Measurements from ENCODE around the gene MEIOSIN.
"Not testable (repeated sequence)": the region's sequence is repeated elsewhere in the genome, so short reads cannot be mapped to it uniquely, and the experiment has no call there.

The MEIOSIN gene

DNA sequence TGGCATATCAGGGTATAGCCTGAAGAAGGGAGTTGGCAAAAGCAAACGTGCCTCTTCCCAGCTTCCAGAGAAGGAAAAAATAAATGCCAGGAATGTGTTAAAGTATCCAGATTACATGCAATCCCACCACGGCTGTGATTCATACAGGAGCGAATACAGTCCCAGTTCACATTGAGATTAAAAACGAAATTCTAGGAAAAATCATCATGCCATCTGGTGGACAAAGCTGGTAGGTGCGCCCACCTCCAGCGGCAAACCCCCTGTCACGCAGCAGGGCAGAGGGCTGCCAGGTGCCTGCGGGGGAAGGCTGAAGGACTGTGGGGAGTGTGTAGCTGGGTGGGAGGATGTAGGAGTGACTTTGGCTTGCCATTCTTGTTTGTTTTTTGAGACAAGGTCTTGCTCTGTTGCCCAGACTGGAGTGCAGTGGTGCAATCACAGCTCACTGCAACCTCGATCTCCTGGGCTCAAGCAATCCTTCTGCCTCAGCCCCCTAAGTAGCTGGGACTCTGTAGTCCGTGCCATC, 65.8 kb downstream of the MEIOSIN start:
- DNase-seq (ENCODE audit: low read depth in 2 of 2): peak; percentile 19 to 39

DNA sequence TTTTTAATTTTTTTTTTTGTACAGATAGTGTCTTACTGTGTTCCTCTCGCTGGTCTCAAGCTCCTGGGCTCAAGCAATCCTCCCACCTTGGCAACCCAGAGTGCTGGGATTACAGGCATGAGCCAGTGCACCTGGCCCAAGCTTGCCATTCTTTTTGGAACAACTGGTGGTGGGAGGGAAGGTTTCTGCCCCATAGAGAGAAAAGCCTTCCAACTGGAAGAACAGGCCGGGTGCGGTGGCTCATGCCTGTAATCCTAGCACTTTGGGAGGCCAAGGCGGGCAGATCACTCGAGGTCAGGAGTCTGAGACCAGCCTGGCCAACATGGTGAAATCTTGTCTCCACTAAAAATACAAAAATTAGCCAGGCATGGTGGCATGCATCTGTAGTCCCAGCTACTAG, 66.3 kb downstream of the MEIOSIN start:
- not testable (repeated sequence) for DNase-seq (ENCODE audit: low read depth in 2 of 2)

DNA sequence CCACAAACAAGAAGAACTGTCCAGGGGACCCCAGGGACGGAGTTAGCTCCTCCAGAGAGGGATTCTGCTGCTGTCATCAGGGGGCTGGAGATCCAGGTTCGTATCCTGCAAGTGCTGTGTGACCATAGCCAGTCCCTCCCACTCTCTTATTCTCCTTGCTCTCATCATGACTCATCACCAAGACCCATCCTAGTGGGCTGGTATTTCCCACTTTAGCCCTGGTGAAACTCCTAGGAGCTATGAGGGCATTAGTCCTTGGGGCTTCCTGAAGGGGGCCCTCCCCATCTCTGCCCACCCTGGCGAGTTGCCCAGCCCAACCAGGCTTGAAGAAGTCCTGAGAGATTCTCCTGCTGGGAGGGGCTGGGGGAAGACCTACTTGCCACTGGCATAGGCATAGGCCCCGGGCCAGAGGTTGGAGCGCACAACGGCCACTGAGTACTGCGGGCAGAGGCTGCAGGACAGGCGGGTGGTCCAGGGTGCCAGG, 66.9 kb downstream of the MEIOSIN start:
- DNase-seq (ENCODE audit: low read depth in 2 of 2): no peak

DNA sequence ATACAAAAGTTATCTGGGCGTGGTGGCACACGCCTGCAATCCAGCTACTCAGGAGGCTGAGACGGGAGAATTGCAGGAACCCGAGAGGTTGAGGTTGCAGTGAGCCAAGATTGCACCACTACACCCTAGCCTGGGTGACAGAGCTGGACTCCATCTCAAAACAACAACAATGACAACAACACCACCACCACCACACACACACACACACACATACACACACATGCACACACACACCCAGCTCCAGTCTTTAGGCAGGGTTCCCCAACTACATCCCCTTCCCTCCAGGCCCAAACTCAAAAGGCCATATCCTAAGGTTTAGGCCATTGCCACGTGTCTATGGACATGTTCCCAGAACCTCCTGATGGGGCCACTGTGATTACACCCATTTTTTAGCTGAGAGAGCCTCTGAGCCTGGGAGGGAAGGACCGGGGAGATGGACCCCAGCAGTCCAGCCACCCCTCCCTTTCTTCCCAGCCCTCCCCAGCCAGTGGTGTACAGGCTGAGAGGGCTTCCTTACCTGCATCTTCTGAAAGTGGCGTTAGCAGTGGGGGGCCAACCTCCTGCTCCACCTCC, 68.5 kb downstream of the MEIOSIN start:
- no peak for DNase-seq (ENCODE audit: low read depth in 2 of 2)

DNA sequence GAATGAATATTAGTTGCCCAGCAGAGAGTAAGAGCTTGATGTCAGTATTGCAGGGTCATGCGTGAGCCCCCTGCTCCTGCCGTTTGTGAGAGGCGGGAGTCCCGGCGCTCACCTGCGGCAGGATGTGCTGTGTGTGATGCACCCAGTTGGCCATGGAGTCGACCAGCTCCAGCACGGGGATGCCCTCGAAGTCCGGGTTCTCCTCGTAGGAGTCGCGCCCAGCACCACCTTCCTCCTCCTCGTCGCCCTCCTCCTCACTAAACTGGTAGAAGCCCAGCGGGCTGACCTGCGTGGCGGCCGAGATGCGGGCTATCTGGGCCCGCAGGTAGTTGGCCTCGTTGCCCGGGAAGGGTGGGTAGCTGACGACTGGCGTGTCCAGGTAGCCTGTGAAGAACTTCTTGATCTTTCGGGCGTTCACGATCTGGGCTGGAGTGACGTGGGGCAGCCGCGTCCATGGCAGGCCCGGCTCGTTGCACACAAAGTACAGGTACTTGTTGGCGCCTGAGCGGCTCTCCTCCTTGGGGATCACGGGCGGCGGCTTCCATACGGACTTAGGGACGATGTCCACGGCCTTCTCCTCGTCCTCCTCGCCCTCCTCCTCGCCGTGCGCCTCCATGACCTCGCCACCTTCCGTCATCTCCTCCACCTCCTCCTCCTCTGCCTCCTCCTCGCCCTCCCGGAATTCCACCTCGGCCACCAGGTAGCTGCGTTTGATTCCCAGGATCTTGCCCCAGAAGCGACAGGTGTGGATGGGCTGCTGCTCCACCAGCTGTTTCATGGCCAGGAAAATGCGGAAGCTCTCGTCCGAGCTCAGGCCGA, 71.1 kb downstream of the MEIOSIN start:
- no peak for DNase-seq (ENCODE audit: low read depth in 2 of 2)

DNA sequence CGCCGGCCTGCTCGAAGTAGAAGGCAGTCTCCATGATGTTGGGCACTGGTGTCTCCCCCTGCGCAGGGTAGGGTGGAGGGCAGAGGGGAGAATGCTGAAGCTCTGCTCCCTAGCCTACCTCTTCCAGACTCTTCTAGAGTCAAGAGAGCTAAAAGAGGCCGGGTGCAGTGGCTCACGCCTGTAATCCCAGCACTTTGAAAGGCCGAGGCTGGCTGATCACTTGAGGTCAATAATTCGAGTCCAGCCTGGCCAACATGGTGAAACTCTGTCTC, 71.7 kb downstream of the MEIOSIN start:
- no peak for DNase-seq (ENCODE audit: low read depth in 2 of 2)

DNA sequence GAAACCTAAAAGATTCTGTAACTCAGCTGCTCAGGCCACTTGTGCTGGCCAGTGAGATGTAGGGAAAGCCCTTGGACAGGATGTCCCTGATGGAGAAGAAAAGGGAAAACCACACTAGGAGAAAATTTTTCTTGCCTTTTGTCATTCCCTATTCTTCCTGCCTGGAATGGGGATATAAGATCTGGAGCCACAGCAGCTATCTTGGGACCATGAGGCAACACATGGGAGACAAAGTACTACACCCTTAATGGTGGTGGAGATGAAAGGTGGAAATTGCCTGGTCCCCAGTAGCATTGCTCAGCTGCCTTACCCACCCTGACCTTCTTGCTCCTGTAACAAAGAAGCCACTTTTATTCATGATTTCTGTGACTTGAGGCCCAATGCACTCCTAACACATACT, 72.5 kb downstream of the MEIOSIN start:
- DNase-seq (ENCODE audit: low read depth in 2 of 2): no peak

DNA sequence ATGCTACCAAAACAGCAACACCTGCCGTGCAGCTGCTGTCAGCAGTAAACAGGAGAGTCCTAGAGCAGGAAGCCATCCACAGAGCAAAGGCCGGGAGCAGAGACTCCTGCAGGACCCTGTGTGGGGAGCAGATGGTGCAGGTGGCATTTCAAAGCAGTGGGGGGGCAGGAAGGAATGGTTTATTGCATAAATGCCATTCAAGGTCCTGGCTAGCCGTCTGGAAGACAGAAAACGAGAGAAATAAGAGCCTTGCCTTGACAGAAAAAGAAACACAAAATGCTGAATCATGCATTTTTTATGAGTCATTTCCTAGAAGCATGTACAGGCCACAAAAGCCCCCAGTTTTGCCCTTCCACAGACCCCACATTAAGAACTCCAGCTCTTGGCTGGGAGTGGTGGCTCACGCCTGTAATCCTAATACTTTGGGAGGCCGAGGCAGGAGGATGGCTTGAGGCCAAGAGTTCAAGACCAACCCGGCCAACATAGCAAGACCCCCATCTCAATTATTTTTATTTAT, 76.5 kb downstream of the MEIOSIN start:
- no peak for DNase-seq (ENCODE audit: low read depth in 2 of 2)

DNA sequence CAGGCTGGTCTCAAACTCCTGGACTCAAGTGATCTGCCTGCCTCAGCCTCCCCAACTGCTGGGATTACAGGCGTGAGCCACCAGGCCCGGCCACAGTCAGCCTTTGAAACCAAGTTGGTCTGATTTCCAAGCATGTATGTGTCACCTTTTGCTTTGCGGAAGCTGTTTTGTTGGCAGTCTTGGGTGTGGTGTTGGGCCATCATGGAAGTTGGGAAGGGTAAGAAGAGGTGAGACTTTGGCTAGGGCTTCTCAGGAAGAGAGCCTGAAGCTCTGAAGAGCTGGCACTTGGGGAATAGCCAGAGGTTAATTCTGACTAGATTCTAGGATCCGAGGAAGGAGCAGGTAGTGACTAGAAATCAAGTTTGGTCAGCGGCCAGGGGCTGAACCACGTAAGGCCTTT, 79.1 kb downstream of the MEIOSIN start:
- DNase-seq (ENCODE audit: low read depth in 2 of 2): no peak

All from stimulated activated CD8-positive, alpha-beta memory T cell treated with anti-CD3 and anti-CD28 coated beads, Interleukin-15, amount 100 ng/mL, for 4 hours (primary cell).